Vagina (tissue), 2 donors: Measurements from ENCODE around the gene PRUNE2.

Experiments used
- POLR2A ChIP-seq, 2 donors: fragments of 450-650 bp; IDR thresholded peaks; one replicate each; pipeline ENCODE4 v1.6.1; 2017; ENCODE audit warnings: antibody characterized with exemption in 2 of 2, mild to moderate bottlenecking in 2 of 2, moderate library complexity in 2 of 2
- POLR2AphosphoS5 ChIP-seq, 2 donors: sonication (generic); formaldehyde crosslinking; IDR thresholded peaks; one replicate each; pipeline ENCODE4 v1.9.0; 2017; ENCODE audit warnings: antibody characterized with exemption in 2 of 2, mild to moderate bottlenecking in 2 of 2, low read depth in 1 of 2; ENCODE audit not compliant: insufficient read depth in 1 of 2
- TF ChIP-seq, protein P1 (sequence below), 3 experiments: fragments of 450-650 bp in 2 of 3; fragments of 200-600 bp in 1 of 3; sonication (generic) in 1 of 3; IDR thresholded peaks; one replicate each; pipeline ENCODE4 v1.5.1; 2017 to 2019; ENCODE audit warnings: antibody characterized with exemption in 3 of 3, mild to moderate bottlenecking in 2 of 3, moderate library complexity in 2 of 3

DNA sequence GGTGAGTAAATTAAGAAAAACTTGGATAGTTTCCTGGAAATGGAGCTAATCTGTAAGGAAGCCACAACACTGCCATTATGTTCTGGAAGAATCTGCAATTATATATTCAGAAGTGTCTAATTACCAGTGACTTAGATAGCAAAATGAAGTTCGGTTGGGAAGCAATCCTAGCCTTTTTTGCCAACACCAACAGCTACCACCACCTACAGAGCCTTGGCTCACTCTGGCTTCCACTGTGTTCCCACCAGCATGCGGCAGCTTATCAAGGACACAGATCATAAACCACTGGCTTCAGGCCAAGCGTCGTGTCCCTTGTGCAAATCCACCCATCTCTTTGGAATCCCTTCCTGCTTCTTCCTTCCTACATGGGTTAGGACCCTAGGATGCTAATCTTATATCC lies 259.7 kb downstream of the PRUNE2 start:
- TF ChIP-seq, protein P1, sequence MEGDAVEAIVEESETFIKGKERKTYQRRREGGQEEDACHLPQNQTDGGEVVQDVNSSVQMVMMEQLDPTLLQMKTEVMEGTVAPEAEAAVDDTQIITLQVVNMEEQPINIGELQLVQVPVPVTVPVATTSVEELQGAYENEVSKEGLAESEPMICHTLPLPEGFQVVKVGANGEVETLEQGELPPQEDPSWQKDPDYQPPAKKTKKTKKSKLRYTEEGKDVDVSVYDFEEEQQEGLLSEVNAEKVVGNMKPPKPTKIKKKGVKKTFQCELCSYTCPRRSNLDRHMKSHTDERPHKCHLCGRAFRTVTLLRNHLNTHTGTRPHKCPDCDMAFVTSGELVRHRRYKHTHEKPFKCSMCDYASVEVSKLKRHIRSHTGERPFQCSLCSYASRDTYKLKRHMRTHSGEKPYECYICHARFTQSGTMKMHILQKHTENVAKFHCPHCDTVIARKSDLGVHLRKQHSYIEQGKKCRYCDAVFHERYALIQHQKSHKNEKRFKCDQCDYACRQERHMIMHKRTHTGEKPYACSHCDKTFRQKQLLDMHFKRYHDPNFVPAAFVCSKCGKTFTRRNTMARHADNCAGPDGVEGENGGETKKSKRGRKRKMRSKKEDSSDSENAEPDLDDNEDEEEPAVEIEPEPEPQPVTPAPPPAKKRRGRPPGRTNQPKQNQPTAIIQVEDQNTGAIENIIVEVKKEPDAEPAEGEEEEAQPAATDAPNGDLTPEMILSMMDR (IDR thresholded peaks at IDR 0.05), result no peak
- no peak for TF ChIP-seq POLR2A (IDR thresholded peaks at IDR 0.05)
- TF ChIP-seq POLR2AphosphoS5 (IDR thresholded peaks at IDR 0.05; ENCODE audit: insufficient read depth in 1 of 2, low read depth in 1 of 2), result no peak
